A673 (cell line): ENCODE measurements around the gene SLC43A1. TPM values are rescaled to one million over a fixed set of nuclear protein-coding genes. Genes with fewer than 3 reads are reported as not detected.

Experiments
- BruUV-seq: library from RNA; stranded (reverse); fragments of 400-500 nt; replicated peaks from 2 replicates; lab custom pipeline; 2021; lab: Mats Ljungman, UMichigan
- CTCF ChIA-PET: fragments of 300-600 bp; sonication (Branson Sonifier 250); formaldehyde crosslinking; loops from one replicate; lab custom pipeline; 2022; ENCODE audit warnings: antibody characterized with exemption; lab: Charles Lee
- POLR2A ChIA-PET: fragments of 300-600 bp; sonication (Branson Sonifier 250); formaldehyde crosslinking; loops from one replicate; lab custom pipeline; 2022; ENCODE audit warnings: antibody characterized with exemption; ENCODE audit not compliant: low non-redundant PET; lab: Charles Lee
- DNase-seq: peaks from one replicate; pipeline ENCODE4 v3.0.0-alpha.2; 2015; ENCODE audit warnings: low spot score
- H3K27ac ChIP-seq: fragments of 200-600 bp; sonication (generic); 2 replicates; pipeline ENCODE4 v1.5.1; 2016; ENCODE audit warnings: mixed run types, low read depth, mild to moderate bottlenecking, mixed read lengths, antibody characterized with exemption, low read length; ENCODE audit not compliant: poor library complexity, severe bottlenecking
- H3K27me3 ChIP-seq: fragments of 200-600 bp; sonication (generic); replicated peaks from 2 replicates; pipeline ENCODE4 v1.6.1; 2017; ENCODE audit warnings: mixed run types, low read depth, mild to moderate bottlenecking, mixed read lengths, antibody characterized with exemption, low read length; ENCODE audit not compliant: insufficient read depth, poor library complexity
- H3K36me3 ChIP-seq: fragments of 200-600 bp; sonication (generic); 2 replicates; pipeline ENCODE4 v1.6.1; 2016; ENCODE audit warnings: mixed run types, mild to moderate bottlenecking, mixed read lengths, antibody characterized with exemption, low read length; ENCODE audit not compliant: insufficient read depth, poor library complexity, severe bottlenecking
- H3K4me1 ChIP-seq: fragments of 200-600 bp; sonication (generic); 2 replicates; pipeline ENCODE4 v1.6.1; 2017; ENCODE audit warnings: mixed run types, mild to moderate bottlenecking, mixed read lengths, antibody characterized with exemption, low read length; ENCODE audit not compliant: insufficient read depth, poor library complexity, severe bottlenecking
- H3K4me3 ChIP-seq: fragments of 200-600 bp; sonication (generic); 2 replicates; pipeline ENCODE4 v1.5.1; 2016; ENCODE audit warnings: low read depth, mixed run types, mild to moderate bottlenecking, mixed read lengths, low read length; ENCODE audit not compliant: poor library complexity, severe bottlenecking
- H3K9me3 ChIP-seq: fragments of 200-600 bp; sonication (generic); 2 replicates; pipeline ENCODE4 v1.6.1; 2016; ENCODE audit warnings: mixed run types, low read depth, mild to moderate bottlenecking, mixed read lengths, antibody characterized with exemption, low read length; ENCODE audit not compliant: poor library complexity, severe bottlenecking
- EZH2 ChIP-seq: fragments of 200-600 bp; sonication (generic); IDR thresholded peaks from 2 replicates; pipeline ENCODE4 v1.6.1; 2017; ENCODE audit warnings: borderline replicate concordance, low read depth, mild to moderate bottlenecking, mixed read lengths, antibody characterized with exemption, low read length; ENCODE audit not compliant: poor library complexity, severe bottlenecking
- intact Hi-C: fragments of 100-400 bp; cut with micrococcal nuclease; formaldehyde crosslinking; loops from one replicate; pipeline ENCODE4 v1.10.0; 2022; ENCODE audit not compliant: unreplicated experiment
- total RNA-seq: library from RNA; stranded (reverse); gene quantifications from 2 replicates; pipeline ENCODE4 v1.2.3, GENCODE V29; 2021
- TF ChIP-seq, protein P1 (sequence below): fragments of 300-800, 200-600 bp; sonication (generic); conservative IDR thresholded peaks from 2 replicates; pipeline ENCODE4 v1.5.1; 2017; ENCODE audit warnings: low read depth, mild to moderate bottlenecking, antibody characterized with exemption, low read length, moderate library complexity, mixed read lengths

Gene SLC43A1
- total RNA-seq, 1 experiment from 2014 or later = 18.4 TPM

DNA sequence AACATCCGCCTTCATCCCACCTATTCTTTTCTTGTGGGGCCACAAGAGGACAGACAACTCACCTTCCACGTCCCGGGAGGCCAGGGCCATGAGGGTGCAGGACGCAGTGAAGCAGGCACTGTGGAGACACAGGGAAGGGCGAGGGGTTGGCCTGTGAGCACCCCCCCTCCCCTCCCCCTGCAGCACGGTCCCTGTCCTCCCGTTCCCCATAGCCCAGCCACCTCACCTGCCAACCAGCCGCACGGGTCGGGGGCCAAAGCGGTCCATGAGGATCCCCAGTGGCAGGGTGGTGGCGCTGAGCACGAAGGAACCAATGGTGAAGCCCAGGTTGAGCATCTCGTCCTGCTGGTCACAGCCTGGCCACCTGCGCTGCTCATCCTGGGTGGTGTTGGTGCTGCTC is 14.6 kb downstream of the SLC43A1 start:
- Histone ChIP-seq H3K27me3 (no peaks in the 10 kb centered on the region), H3K9me3 (no peaks in the 10 kb centered on the region), H3K27ac (peak overlapping the region; percentile 3), H3K4me3 (no peak overlapping the region), H3K4me1 (peaks cover 16% of the 10 kb centered on the region), H3K36me3 (no peaks in the 10 kb centered on the region)
- TF ChIP-seq, protein P1, sequence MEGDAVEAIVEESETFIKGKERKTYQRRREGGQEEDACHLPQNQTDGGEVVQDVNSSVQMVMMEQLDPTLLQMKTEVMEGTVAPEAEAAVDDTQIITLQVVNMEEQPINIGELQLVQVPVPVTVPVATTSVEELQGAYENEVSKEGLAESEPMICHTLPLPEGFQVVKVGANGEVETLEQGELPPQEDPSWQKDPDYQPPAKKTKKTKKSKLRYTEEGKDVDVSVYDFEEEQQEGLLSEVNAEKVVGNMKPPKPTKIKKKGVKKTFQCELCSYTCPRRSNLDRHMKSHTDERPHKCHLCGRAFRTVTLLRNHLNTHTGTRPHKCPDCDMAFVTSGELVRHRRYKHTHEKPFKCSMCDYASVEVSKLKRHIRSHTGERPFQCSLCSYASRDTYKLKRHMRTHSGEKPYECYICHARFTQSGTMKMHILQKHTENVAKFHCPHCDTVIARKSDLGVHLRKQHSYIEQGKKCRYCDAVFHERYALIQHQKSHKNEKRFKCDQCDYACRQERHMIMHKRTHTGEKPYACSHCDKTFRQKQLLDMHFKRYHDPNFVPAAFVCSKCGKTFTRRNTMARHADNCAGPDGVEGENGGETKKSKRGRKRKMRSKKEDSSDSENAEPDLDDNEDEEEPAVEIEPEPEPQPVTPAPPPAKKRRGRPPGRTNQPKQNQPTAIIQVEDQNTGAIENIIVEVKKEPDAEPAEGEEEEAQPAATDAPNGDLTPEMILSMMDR = no peak
- no peak for TF ChIP-seq EZH2
- intact Hi-C loops = no loop called here
- no TSS peak for BruUV-seq
- DNase-seq = no peak
- POLR2A ChIA-PET = no interaction called here
- CTCF ChIA-PET = no interaction called here

DNA sequence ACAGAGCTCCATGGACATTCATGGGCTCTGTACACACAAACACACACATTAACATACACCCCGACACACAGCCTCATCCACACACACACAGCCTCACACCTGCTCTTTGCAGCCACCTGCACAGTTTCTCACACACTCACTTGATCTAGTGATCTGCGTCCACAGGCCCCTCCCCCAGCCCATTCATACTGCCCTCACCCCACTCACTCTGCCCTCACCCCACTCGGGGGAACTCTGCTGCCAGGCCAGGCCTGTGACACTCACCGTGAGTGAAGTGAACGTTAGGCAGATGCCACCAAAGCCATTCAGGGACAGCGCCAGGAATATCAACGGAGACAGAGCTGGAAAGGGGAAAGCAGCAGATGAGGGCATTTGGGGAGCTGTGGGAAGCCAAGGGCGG is 15.0 kb downstream of the SLC43A1 start:
- Histone ChIP-seq H3K27ac (peak overlapping the region; percentile 3), H3K27me3 (no peaks in the 10 kb centered on the region), H3K4me1 (peaks cover 16% of the 10 kb centered on the region), H3K9me3 (no peaks in the 10 kb centered on the region), H3K4me3 (no peak overlapping the region), H3K36me3 (no peaks in the 10 kb centered on the region)
- TF ChIP-seq, protein P1 = no peak
- TF ChIP-seq EZH2 = no peak
- POLR2A ChIA-PET = no interaction called here
- intact Hi-C loops = no loop called here
- no peak for DNase-seq
- CTCF ChIA-PET = no interaction called here
- no TSS peak for BruUV-seq

DNA sequence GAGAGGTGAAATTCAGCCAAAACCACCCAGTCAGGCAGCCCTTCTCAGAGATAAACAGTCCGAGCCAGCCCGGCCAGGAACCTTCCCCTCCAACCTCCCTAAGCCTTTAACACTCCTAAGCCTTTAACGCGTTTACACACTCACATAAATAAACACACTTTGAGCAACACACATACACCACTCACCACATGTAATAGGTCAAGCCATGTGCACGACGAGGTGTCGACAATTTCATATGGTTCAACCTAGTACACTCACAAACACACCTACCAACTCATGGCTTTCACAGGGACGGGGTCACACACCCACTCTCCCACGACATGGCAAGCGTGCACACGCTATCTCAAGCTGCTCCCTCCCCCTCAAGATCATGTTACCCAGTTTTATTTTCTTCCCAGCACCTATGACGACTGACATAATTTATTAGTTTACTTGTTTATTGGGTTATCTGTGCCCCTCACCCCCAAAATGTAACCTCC is 15.5 kb downstream of the SLC43A1 start:
- peak overlapping the region; percentile 3 for H3K27ac ChIP-seq
- BruUV-seq = no TSS peak
- H3K4me1 ChIP-seq = peaks cover 16% of the 10 kb centered on the region
- ChIA-PET POLR2A (no interaction called here), CTCF (no interaction called here)
- H3K36me3 ChIP-seq = no peaks in the 10 kb centered on the region
- TF ChIP-seq, protein P1 = no peak
- no peak for TF ChIP-seq EZH2
- H3K4me3 ChIP-seq = peak overlapping the region; percentile 22
- no peak for DNase-seq
- H3K27me3 ChIP-seq = no peaks in the 10 kb centered on the region
- H3K9me3 ChIP-seq = no peaks in the 10 kb centered on the region
- intact Hi-C loops = loop anchor here (10.0 kb wide), 1 partner anchor 145 kb away; the partner anchor contains the start of gene YPEL4
